ENCODE data around the gene PRTFDC1.
"Not testable (repeated sequence)": the region's sequence is repeated elsewhere in the genome, so short reads cannot be mapped to it uniquely, and the experiment has no call there.

The PRTFDC1 gene

DNA sequence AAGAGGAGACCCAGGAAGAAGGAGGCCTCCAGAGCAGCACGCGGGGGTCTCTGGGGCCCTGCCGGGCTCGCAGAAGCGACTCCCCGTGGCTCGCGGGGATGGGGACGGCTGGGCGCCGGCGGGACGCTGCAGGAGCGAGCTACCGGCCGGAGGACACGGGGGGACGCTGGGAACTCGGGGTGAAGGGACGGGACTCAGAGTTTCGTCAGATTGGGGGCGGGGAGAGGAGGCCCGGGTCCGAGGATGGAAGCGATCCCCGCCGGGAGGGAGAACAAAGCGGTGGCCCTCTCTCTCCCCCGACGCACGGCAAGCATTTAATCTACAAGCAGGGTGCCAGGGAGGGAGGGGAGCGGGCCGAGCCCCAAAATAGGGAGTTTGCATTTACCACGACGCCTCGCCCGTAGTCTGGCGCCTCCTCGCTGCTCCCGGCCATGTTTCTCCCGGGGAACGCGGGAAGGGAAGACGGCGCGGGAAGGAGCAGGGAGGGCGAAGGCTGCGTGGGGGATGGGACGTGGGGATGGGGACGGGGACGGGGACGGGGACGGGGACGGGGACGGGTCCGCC is at the start of gene PRTFDC1:
PRTFDC1 (minus strand) TSS at position 464 of the 564 bp plus-strand sequence; CDS start at position 433, 31 bp downstream.
- DNase-seq: peak; percentile 16

GRCh38 chr10:24998044-24998443 is 45.6 kb upstream of the PRTFDC1 start:
- no peak for DNase-seq

- no peak for DNase-seq
Measured at GRCh38 chr10:24995072-24995471, 42.7 kb upstream of the PRTFDC1 start.

DNA sequence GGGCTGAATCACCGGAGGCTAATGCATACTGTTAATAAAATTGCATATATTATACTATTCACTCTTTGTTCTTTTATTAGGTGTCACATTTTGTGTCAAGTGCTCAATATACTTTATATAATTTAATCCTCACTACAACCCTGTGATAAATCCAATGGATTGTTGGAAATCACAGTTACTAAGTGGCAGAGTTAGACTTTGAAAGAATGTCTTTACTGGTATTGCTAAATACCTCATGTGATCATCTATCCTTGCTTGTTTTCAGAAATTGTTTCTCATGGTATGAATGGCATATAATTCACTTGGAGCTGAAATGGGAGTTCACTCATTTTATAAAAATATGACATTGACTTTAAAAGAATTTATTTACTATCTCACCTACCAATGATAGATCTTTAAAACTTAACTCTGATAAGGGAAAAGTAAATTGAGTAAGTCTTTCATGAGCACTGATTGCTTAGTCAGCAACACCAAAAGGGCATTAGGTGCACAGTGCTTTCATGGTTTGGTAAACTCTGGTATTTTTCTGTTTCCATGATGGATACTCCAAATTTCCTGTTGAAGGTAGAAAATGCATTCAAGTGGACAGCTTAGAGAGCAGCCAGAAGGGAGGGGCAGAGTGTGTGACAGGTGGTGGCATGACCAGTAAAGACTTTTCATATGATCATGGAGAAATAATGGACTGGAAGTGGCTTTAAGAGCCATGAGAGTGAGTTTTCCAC is 41.0 kb upstream of the PRTFDC1 start:
- DNase-seq: no peak

GRCh38 chr10:24992512-24993133 is 40.2 kb upstream of the PRTFDC1 start:
- no peak for DNase-seq

- DNase-seq: no peak
Measured at GRCh38 chr10:24991298-24991697, 38.9 kb upstream of the PRTFDC1 start.

GRCh38 chr10:24989867-24990266 is 37.5 kb upstream of the PRTFDC1 start:
- no peak for DNase-seq

DNA sequence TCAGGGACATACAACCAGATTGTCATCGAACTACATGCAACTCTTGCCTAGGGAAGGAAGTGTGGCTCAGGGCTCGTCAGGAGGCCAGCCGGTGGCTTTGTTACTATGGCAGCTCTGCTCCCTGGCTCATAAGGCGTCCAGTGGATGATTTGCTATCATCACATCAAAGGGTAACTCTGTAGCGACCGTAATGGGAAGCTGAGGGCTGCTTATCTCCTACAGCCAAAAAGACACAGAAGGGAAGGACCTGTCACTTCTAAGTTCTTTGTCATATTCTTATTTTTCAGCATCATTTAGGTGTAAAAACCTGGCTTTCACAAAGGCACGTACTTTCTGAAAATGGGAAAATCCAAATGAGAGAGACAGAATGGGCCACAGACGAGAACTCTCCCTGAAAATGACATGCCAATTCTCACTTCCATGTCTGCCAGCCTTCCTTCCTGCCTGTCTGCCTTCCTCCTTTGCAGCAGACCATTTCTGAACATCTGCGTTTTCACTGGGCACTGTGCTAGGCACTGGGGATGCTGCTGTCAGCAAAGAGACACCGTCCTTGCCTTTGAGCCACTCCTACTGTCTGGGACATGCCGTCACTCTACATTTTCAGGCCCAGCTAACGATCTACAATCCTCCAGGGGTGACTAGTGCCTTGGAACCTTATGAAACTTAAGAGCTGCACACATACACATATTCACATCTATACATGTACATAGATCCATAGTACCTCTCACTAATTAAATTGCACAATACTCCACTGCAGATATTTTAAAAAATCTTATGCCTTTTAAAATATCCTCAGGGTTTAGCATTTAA is 36.6 kb upstream of the PRTFDC1 start:
- no peak for DNase-seq

- no peak for DNase-seq
Measured at GRCh38 chr10:24984906-24985305, 32.5 kb upstream of the PRTFDC1 start.

GRCh38 chr10:24983946-24984345 is 31.5 kb upstream of the PRTFDC1 start:
- DNase-seq: no peak

GRCh38 chr10:24983130-24983529 is 30.7 kb upstream of the PRTFDC1 start:
- no peak for DNase-seq

GRCh38 chr10:24982319-24983112 is 30.1 kb upstream of the PRTFDC1 start:
- no peak for DNase-seq

- no peak for DNase-seq
Measured at GRCh38 chr10:24981161-24981710, 28.8 kb upstream of the PRTFDC1 start.

DNA sequence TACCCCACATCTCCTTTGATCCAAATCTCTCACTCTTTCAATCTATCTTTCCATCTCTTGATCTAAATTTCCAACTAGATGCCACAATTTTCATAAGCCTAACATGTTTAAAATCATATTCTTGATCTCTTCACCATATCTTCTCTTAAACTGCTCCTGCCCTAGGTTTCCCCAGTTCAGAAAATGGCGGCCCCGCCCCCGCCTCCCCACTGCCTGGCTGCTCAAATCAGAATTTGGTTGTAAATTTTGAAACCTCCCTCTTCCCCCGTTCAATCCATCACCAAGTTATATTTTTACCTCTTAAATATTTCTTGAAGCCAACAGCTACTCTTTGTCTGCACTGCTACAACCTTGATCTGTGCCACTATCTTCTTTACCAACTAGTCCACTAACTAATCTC is 27.3 kb upstream of the PRTFDC1 start:
- no peak for DNase-seq

GRCh38 chr10:24974976-24975375 is 22.6 kb upstream of the PRTFDC1 start:
- no peak for DNase-seq

DNA sequence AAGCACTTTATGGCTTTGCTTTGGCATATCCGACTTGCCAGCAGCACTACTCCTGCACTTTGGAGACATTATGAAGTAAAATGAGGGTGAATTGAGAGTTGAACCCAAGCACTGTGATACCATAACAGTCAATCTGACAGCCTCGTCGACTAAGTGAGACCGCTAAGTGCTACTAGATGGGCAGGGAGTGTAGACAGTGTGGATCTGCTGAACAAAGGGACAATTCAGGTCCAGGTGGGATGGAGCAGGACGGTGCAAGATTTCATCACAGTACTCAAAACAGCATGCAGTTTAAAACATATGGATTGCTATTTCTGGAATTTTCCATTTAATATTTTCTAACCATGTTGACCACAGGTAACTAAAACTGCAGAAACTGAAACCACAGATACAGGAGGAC is 20.8 kb upstream of the PRTFDC1 start:
- no peak for DNase-seq

GRCh38 chr10:24971374-24971773 is 19.0 kb upstream of the PRTFDC1 start:
- no peak for DNase-seq

- no peak for DNase-seq
Measured at GRCh38 chr10:24969841-24970281, 17.5 kb upstream of the PRTFDC1 start.

DNA sequence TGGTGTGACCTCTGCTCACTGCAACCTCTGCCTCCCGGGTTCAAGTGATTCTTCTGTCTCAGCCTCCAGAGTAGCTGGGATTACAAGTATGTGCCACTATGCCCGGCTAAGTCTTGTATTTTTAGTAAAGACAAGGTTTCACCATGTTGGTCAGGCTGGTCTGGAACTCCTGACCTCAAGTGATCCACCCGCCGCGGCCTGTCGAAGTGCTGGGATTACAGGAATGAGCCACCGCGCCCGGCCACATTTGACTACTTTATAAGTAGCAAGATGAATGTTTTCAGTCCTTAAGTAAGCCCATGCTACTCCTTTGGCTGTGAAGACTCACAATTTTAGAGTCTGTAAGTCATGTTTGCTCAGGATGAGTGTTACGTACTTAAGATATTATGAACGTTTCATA is 16.5 kb upstream of the PRTFDC1 start:
- not testable (repeated sequence) for DNase-seq

DNA sequence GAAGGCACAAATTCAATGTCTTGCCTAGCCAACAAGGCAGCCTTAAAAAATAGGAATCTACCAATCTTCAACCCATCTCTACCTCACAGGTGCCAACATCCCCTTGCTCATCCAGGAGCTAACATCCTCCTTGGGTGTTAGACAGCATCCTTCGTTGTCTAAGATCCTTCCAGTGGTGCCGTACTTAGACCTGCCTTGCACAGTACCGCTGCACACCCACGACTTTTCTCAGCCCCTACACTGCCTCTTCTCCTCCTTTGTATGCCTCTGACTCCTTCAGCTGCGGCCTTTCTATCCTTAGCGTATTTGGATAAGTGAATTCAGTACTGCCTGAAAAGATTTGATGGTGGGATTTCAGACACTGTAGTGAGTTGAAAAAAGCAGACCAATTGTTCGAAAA is 15.9 kb upstream of the PRTFDC1 start:
- DNase-seq: no peak

DNA sequence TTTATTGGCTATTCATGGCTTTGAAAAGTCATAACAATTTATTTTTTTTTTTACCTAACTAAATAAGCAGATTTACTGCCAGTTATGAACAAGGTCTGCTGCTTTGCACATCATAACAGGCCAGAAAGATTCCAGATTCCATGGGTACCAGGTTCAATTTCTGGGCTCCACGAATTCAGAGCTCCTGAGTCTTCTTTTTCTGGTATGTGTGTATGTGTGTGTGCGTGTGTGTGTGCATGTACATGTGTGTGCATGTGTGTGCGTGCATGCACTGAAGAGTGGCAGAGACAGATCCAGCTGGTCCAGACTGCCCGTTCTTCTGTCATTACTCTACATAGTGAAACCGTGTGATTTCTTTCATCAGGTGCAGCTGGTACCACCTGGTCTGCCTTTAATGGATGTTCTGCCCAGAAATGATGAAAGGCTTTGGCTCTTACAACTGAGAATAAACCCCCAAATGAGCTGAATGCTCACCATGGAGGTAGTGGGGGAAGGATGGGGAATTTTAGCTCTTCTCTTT is 14.6 kb upstream of the PRTFDC1 start:
- DNase-seq: no peak

DNA sequence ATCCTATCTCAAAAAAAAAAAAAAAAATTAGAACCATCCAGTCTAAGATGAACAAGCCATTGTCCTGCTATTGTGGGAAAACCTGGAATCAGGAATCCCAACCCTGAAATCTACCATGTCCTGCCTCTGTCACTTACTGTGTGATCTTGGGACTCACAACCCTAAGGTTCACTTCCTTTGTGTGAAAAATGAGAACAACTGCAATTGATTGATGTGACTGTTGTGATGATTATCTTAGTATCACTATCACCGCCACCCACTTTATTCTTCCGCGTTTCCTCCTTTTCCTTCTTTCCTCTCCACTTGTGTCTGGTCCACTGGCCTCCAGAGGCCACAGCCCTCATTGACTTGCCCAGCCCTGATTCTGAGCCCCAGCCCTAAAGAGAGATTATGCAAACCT is 12.6 kb upstream of the PRTFDC1 start:
- no peak for DNase-seq
